Keratinocyte (primary cell): ENCODE measurements around the gene INPP5A.

Experiments used
- EZH2 ChIP-seq: IDR thresholded peaks from one replicate; pipeline ENCODE4 v1.6.1; 2012; ENCODE audit warnings: inconsistent platforms, mild to moderate bottlenecking, low read length, moderate library complexity
- TF ChIP-seq, protein P1 (sequence below), 3 experiments: IDR thresholded peaks in 1 of 3; conservative IDR thresholded peaks in 1 of 3; optimal IDR thresholded peaks in 1 of 3; 2 replicates in 2 of 3; 3 replicates in 1 of 3; pipeline versions ENCODE3 to v1.5.1; 2011; ENCODE audit warnings: low read length in 3 of 3, mild to moderate bottlenecking in 3 of 3, moderate library complexity in 2 of 3, control low read depth in 1 of 3, inconsistent platforms in 1 of 3; ENCODE audit not compliant: insufficient read depth in 2 of 3; ENCODE audit errors: extremely low read depth in 1 of 3

GRCh38 chr10:132648072-132648850 is 110.7 kb downstream of the INPP5A start:
- TF ChIP-seq, protein P1, sequence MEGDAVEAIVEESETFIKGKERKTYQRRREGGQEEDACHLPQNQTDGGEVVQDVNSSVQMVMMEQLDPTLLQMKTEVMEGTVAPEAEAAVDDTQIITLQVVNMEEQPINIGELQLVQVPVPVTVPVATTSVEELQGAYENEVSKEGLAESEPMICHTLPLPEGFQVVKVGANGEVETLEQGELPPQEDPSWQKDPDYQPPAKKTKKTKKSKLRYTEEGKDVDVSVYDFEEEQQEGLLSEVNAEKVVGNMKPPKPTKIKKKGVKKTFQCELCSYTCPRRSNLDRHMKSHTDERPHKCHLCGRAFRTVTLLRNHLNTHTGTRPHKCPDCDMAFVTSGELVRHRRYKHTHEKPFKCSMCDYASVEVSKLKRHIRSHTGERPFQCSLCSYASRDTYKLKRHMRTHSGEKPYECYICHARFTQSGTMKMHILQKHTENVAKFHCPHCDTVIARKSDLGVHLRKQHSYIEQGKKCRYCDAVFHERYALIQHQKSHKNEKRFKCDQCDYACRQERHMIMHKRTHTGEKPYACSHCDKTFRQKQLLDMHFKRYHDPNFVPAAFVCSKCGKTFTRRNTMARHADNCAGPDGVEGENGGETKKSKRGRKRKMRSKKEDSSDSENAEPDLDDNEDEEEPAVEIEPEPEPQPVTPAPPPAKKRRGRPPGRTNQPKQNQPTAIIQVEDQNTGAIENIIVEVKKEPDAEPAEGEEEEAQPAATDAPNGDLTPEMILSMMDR (optimal IDR thresholded peaks at IDR 0.05 in 1 of 3, IDR thresholded peaks at IDR 0.05 in 1 of 3, conservative IDR thresholded peaks at IDR 0.05 in 1 of 3; ENCODE audit: extremely low read depth in 1 of 3, insufficient read depth in 2 of 3, low read length in 3 of 3): no peak
- TF ChIP-seq EZH2: no peak
